Endothelial cell (in vitro differentiated cells): Measurements from ENCODE around the gene UBN2. TPM values are rescaled to one million over a fixed set of nuclear protein-coding genes. Genes with fewer than 3 reads are reported as not detected.

Experiments used
- DNase-seq: peaks from one replicate; pipeline ENCODE4 v3.0.0; 2021; ENCODE audit warnings: low spot score
- H3K27ac Mint-ChIP-seq: one replicate; pipeline ENCODE4 v1.8.0; 2021; ENCODE audit warnings: mixed read lengths, inconsistent platforms; ENCODE audit not compliant: unreplicated experiment
- H3K27me3 Mint-ChIP-seq: one replicate; pipeline ENCODE4 v1.8.0; 2021; ENCODE audit warnings: mild to moderate bottlenecking, moderate library complexity, mixed read lengths, inconsistent platforms; ENCODE audit not compliant: unreplicated experiment
- H3K36me3 Mint-ChIP-seq: one replicate; pipeline ENCODE4 v1.8.0; 2021; ENCODE audit warnings: mild to moderate bottlenecking, low read depth, mixed read lengths, inconsistent platforms; ENCODE audit not compliant: unreplicated experiment
- H3K4me1 Mint-ChIP-seq: one replicate; pipeline ENCODE4 v1.8.0; 2021; ENCODE audit warnings: mild to moderate bottlenecking, mixed read lengths, inconsistent platforms; ENCODE audit not compliant: unreplicated experiment
- H3K4me3 Mint-ChIP-seq: one replicate; pipeline ENCODE4 v1.8.0; 2021; ENCODE audit warnings: mild to moderate bottlenecking, mixed read lengths, inconsistent platforms; ENCODE audit not compliant: unreplicated experiment
- H3K9me3 Mint-ChIP-seq: one replicate; pipeline ENCODE4 v1.8.0; 2021; ENCODE audit warnings: mixed read lengths, inconsistent platforms; ENCODE audit not compliant: unreplicated experiment
- CTCF ChIP-seq: fragments of 200-600 bp; sonication (generic); IDR thresholded peaks from one replicate; pipeline ENCODE4 v1.5.0; 2021; ENCODE audit warnings: antibody characterized with exemption; ENCODE audit not compliant: unreplicated experiment
- total RNA-seq: library from RNA; stranded (reverse); fragmentation: NEBNext Ultra II Directional; extraction: Animal tissue kit (Norgen Biotek cat#: 25700); gene quantifications from one replicate; pipeline ENCODE4 v1.2.1, GENCODE V29; 2021; ENCODE audit not compliant: unreplicated experiment

UBN2 gene
- total RNA-seq, 1 donor from 2014 or later, result 22.2 TPM

GRCh38 chr7:139294241-139294640 is 63.2 kb downstream of the UBN2 start:
- Mint-ChIP-seq H3K36me3 (peaks cover 19% of the 10 kb centered on the region), H3K4me3 (no peak overlapping the region), H3K27ac (no peak overlapping the region), H3K9me3 (no peaks in the 10 kb centered on the region), H3K27me3 (no peaks in the 10 kb centered on the region), H3K4me1 (peaks cover 3% of the 10 kb centered on the region)
- DNase-seq, result no peak
- no peak for TF ChIP-seq CTCF

- peaks cover 3% of the 10 kb centered on the region for H3K4me1 Mint-ChIP-seq
- TF ChIP-seq CTCF, result no peak
- no peak overlapping the region for H3K27ac Mint-ChIP-seq
- H3K4me3 Mint-ChIP-seq, result no peak overlapping the region
- no peaks in the 10 kb centered on the region for H3K27me3 Mint-ChIP-seq
- no peaks in the 10 kb centered on the region for H3K9me3 Mint-ChIP-seq
- peaks cover 19% of the 10 kb centered on the region for H3K36me3 Mint-ChIP-seq
- DNase-seq, result no peak
These were observed 64.0 kb downstream of the UBN2 start for GRCh38 chr7:139294951-139295575.

- no peak for TF ChIP-seq CTCF
- no peak overlapping the region for H3K4me3 Mint-ChIP-seq
- H3K36me3 Mint-ChIP-seq, result peaks cover 19% of the 10 kb centered on the region
- no peaks in the 10 kb centered on the region for H3K27me3 Mint-ChIP-seq
- no peaks in the 10 kb centered on the region for H3K9me3 Mint-ChIP-seq
- no peak overlapping the region for H3K27ac Mint-ChIP-seq
- no peak for DNase-seq
- peaks cover 3% of the 10 kb centered on the region for H3K4me1 Mint-ChIP-seq
These were observed 66.8 kb downstream of the UBN2 start for GRCh38 chr7:139297795-139298194.

GRCh38 chr7:139299296-139299695 is 68.3 kb downstream of the UBN2 start:
- peaks cover 3% of the 10 kb centered on the region for H3K4me1 Mint-ChIP-seq
- no peak for TF ChIP-seq CTCF
- no peak for DNase-seq
- H3K4me3 Mint-ChIP-seq, result no peak overlapping the region
- H3K9me3 Mint-ChIP-seq, result no peaks in the 10 kb centered on the region
- no peak overlapping the region for H3K27ac Mint-ChIP-seq
- H3K36me3 Mint-ChIP-seq, result peaks cover 14% of the 10 kb centered on the region
- H3K27me3 Mint-ChIP-seq, result no peaks in the 10 kb centered on the region

- peaks cover 6% of the 10 kb centered on the region for H3K4me1 Mint-ChIP-seq
- TF ChIP-seq CTCF, result no peak
- peaks cover 9% of the 10 kb centered on the region for H3K36me3 Mint-ChIP-seq
- H3K27me3 Mint-ChIP-seq, result no peaks in the 10 kb centered on the region
- no peak overlapping the region for H3K4me3 Mint-ChIP-seq
- H3K27ac Mint-ChIP-seq, result no peak overlapping the region
- no peaks in the 10 kb centered on the region for H3K9me3 Mint-ChIP-seq
- DNase-seq, result no peak
These were observed 69.4 kb downstream of the UBN2 start for GRCh38 chr7:139300390-139300789.
